ENCODE data around the gene SHH.

Gene SHH

GRCh38 chr7:155809947-155810769, 2.1 kb downstream of the SHH start:
- H3K9me3 ChIP-seq (ENCODE audit: control insufficient read depth, insufficient read depth, low read depth, low read length): no peaks in the 10 kb centered on the region
- H3K36me3 ChIP-seq (ENCODE audit: control insufficient read depth in 2 of 2, insufficient read depth in 1 of 2, low read length in 2 of 2): no peaks in the 10 kb centered on the region
- peak overlapping the region; percentile 4; the same call in 1 of the 2 replicates for H3K4me3 ChIP-seq (ENCODE audit: low read depth, low read length)
- peaks cover 2% of the 10 kb centered on the region; the same call in 1 of the 2 replicates for H3K4me1 ChIP-seq (ENCODE audit: control insufficient read depth, insufficient read depth, low read length)
- CTCF ChIA-PET: interaction anchor here (0.5 kb wide), 1 partner anchor 664 kb away, joined by 3 read pairs; no protein-coding TSS in a partner anchor
- H3K27ac ChIP-seq (ENCODE audit: extremely low read depth, low read depth, low read length): no peak overlapping the region
- POLR2A ChIA-PET: no interaction called here
- TF ChIP-seq EGR2 (tag by site-specific recombination; IDR thresholded peaks at IDR 0.05; ENCODE audit: low read depth) (no peak), GLIS1 (tag by site-specific recombination; IDR thresholded peaks at IDR 0.05) (peak; percentile 88), ZNF585B (tag by site-specific recombination; IDR thresholded peaks at IDR 0.05) (no peak), IKZF3 (tag by site-specific recombination; IDR thresholded peaks at IDR 0.05) (no peak), YY2 (tag by site-specific recombination; IDR thresholded peaks at IDR 0.05) (0 out of 2 replicates have a peak, but pooled peaks have one; percentile 22), ZNF335 (tag by site-specific recombination; conservative IDR thresholded peaks at IDR 0.05) (peak; percentile 88), ZNF664 (tag by site-specific recombination; IDR thresholded peaks at IDR 0.05) (no peak), REPIN1 (tag by site-specific recombination; IDR thresholded peaks at IDR 0.05; ENCODE audit: low read depth) (no peak), ZNF571 (tag by site-specific recombination; IDR thresholded peaks at IDR 0.05) (no peak), ZNF10 (tag by site-specific recombination; IDR thresholded peaks at IDR 0.05) (no peak), ZNF707 (tag by site-specific recombination; IDR thresholded peaks at IDR 0.05) (no peak), ZNF600 (tag by site-specific recombination; IDR thresholded peaks at IDR 0.05) (peak; percentile 51; the same call in 1 of the 2 replicates), ZBTB26 (tag by site-specific recombination; optimal IDR thresholded peaks at IDR 0.05) (peak; percentile 66), ZNF423 (tag by site-specific recombination; IDR thresholded peaks at IDR 0.05) (0 out of 2 replicates have a peak, but pooled peaks have one; percentile 30), INSM2 (tag by site-specific recombination; IDR thresholded peaks at IDR 0.05) (no peak), ZNF701 (tag by site-specific recombination; IDR thresholded peaks at IDR 0.05) (no peak), ZNF302 (tag by site-specific recombination; IDR thresholded peaks at IDR 0.05; ENCODE audit: low read depth) (no peak), ZNF510 (tag by site-specific recombination; IDR thresholded peaks at IDR 0.05; ENCODE audit: insufficient replicate concordance) (no peak), ZNF132 (tag by site-specific recombination; IDR thresholded peaks at IDR 0.05; ENCODE audit: borderline replicate concordance) (no peak), WT1 (tag by site-specific recombination; IDR thresholded peaks at IDR 0.05) (no peak), ZBTB7A (tag by site-specific recombination; IDR thresholded peaks at IDR 0.05; ENCODE audit: low read depth) (no peak), ZNF530 (tag by site-specific recombination; IDR thresholded peaks at IDR 0.05; ENCODE audit: low read depth) (0 out of 2 replicates have a peak, but pooled peaks have one; percentile 18), ZBTB20 (tag by site-specific recombination; IDR thresholded peaks at IDR 0.05) (peak; percentile 36; the same call in 1 of the 2 replicates), ZFP41 (tag by site-specific recombination; IDR thresholded peaks at IDR 0.05; ENCODE audit: borderline replicate concordance) (no peak), TSHZ1 (tag by site-specific recombination; IDR thresholded peaks at IDR 0.05; ENCODE audit: borderline replicate concordance) (no peak), ZBTB6 (tag by site-specific recombination; IDR thresholded peaks at IDR 0.05) (no peak), ZIC2 (tag by site-specific recombination; IDR thresholded peaks at IDR 0.05) (peak; percentile 85), ZNF558 (tag by site-specific recombination; IDR thresholded peaks at IDR 0.05) (no peak), ZNF394 (tag by site-specific recombination; IDR thresholded peaks at IDR 0.05; ENCODE audit: borderline replicate concordance) (no peak), ZNF341 (tag by site-specific recombination; IDR thresholded peaks at IDR 0.05; ENCODE audit: low read depth) (no peak), SCRT1 (tag by site-specific recombination; IDR thresholded peaks at IDR 0.05; ENCODE audit: borderline replicate concordance) (no peak), GLIS2 (tag by site-specific recombination; IDR thresholded peaks at IDR 0.05) (peak; percentile 63)
